CD8-positive, alpha-beta memory T cell (primary cell): ENCODE measurements around the gene CA10. TPM values are rescaled to one million over a fixed set of nuclear protein-coding genes. Genes with fewer than 3 reads are reported as not detected.

Experiments used
- CTCF ChIA-PET: fragments of 350-600 bp; sonication (Branson Sonifier 250); formaldehyde crosslinking; loops from one replicate; lab custom pipeline; 2021; ENCODE audit warnings: antibody characterized with exemption; lab: Charles Lee
- POLR2A ChIA-PET: fragments of 350-600 bp; sonication (Branson Sonifier 250); formaldehyde crosslinking; loops from one replicate; lab custom pipeline; 2021; ENCODE audit warnings: antibody characterized with exemption; lab: Charles Lee
- DNase-seq, 5 donors: peaks; one replicate each; pipeline versions ENCODE4 v3.0.0 to v3.0.0-alpha.2; 2020 to 2022; ENCODE audit warnings: mixed read lengths in 1 of 5
- H3K27ac ChIP-seq: one replicate; pipeline ENCODE4 v1.7.0; 2013; ENCODE audit warnings: low read depth, mild to moderate bottlenecking, low read length, moderate library complexity
- H3K27me3 ChIP-seq: 2 replicates; pipeline ENCODE4 v1.7.0; 2013; ENCODE audit warnings: low read length, mild to moderate bottlenecking; ENCODE audit not compliant: insufficient read depth, poor library complexity, severe bottlenecking
- H3K36me3 ChIP-seq: 2 replicates; pipeline ENCODE4 v1.7.0; 2013; ENCODE audit warnings: mild to moderate bottlenecking, low read length, moderate library complexity; ENCODE audit not compliant: insufficient read depth
- H3K4me1 ChIP-seq: 2 replicates; pipeline ENCODE4 v1.7.0; 2013; ENCODE audit warnings: mild to moderate bottlenecking, low read length, moderate library complexity; ENCODE audit not compliant: insufficient read depth
- H3K4me3 ChIP-seq: 2 replicates; pipeline ENCODE4 v1.7.0; 2013; ENCODE audit warnings: mild to moderate bottlenecking, low read length
- H3K9me3 ChIP-seq: 2 replicates; pipeline ENCODE4 v1.7.0; 2013; ENCODE audit warnings: mild to moderate bottlenecking, low read length
- H3K27ac Mint-ChIP-seq, 8 donors: one replicate each; pipeline ENCODE4 v1.8.0; 2020 to 2021; ENCODE audit warnings: mixed read lengths in 8 of 8, mild to moderate bottlenecking in 6 of 8, inconsistent platforms in 3 of 8, moderate library complexity in 3 of 8
- H3K27me3 Mint-ChIP-seq, 2 donors: one replicate each; pipeline ENCODE4 v1.8.0; 2020 to 2021; ENCODE audit warnings: mixed read lengths in 2 of 2, mild to moderate bottlenecking in 1 of 2, moderate library complexity in 1 of 2
- H3K36me3 Mint-ChIP-seq, 3 donors: one replicate each; pipeline ENCODE4 v1.8.0; 2020 to 2021; ENCODE audit warnings: mixed read lengths in 3 of 3, inconsistent platforms in 1 of 3, mild to moderate bottlenecking in 1 of 3
- H3K4me1 Mint-ChIP-seq, 3 donors: one replicate each; pipeline ENCODE4 v1.8.0; 2020 to 2021; ENCODE audit warnings: mixed read lengths in 3 of 3, inconsistent platforms in 1 of 3, mild to moderate bottlenecking in 1 of 3
- H3K4me3 Mint-ChIP-seq, 7 donors: one replicate each; pipeline ENCODE4 v1.8.0; 2020 to 2021; ENCODE audit warnings: mixed read lengths in 7 of 7, mild to moderate bottlenecking in 6 of 7, moderate library complexity in 4 of 7, inconsistent platforms in 2 of 7
- H3K9me3 Mint-ChIP-seq, 5 donors: one replicate each; pipeline ENCODE4 v1.8.0; 2020 to 2022; ENCODE audit warnings: mixed read lengths in 5 of 5, mild to moderate bottlenecking in 3 of 5, moderate library complexity in 2 of 5, inconsistent platforms in 1 of 5
- polyA plus RNA-seq: library from polyadenylated mRNA; unstranded; fragments of 300-500 nt; fragmentation: Illumina TruSeq; gene quantifications from one replicate; pipeline ENCODE4 v1.2.3, GENCODE V29; 2021
- total RNA-seq, 2 experiments: library from RNA; stranded (reverse); gene quantifications; one replicate each; pipeline ENCODE4 v1.2.3, GENCODE V29; 2021

CA10 gene
- total and polyA plus RNA-seq, 3 experiments from 2014 or later = 0.18 TPM; not detected in 2

DNA sequence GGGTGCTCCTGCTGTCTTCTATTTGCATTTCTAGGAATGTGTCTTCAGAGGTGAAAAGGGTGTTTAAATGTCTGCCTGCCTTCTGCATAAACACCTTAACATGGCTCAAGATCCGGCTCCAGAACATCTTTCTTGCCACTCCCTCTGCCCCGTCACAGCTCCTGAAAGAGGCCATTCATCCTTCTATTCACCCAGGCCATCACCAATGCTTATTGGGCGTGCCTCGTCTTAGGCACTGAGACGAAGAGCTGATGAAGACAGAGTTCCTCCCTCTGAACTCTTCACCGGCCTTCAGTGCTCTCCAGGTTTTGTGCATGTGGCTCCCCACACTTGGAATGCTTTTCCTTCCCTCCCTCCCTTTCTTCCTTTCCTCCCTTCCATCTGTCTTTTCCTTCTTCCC is 511.4 kb downstream of the CA10 start:
- H3K9me3 Mint-ChIP-seq = peaks cover 0 to 12% (median 0%) of the 10 kb centered on the region in 5 donors
- H3K4me1 Mint-ChIP-seq = no peaks in the 10 kb centered on the region
- H3K4me3 ChIP-seq = no peak overlapping the region
- H3K4me3 Mint-ChIP-seq = no peak overlapping the region
- no peaks in the 10 kb centered on the region for H3K36me3 ChIP-seq
- CTCF ChIA-PET = no interaction called here
- no peak for DNase-seq
- H3K27me3 ChIP-seq = no peaks in the 10 kb centered on the region
- no peaks in the 10 kb centered on the region for H3K36me3 Mint-ChIP-seq
- no peak overlapping the region for H3K27ac Mint-ChIP-seq
- H3K9me3 ChIP-seq = no peaks in the 10 kb centered on the region
- POLR2A ChIA-PET = no interaction called here
- peaks cover 20 to 42% of the 10 kb centered on the region in 2 donors for H3K27me3 Mint-ChIP-seq
- no peaks in the 10 kb centered on the region for H3K4me1 ChIP-seq
- H3K27ac ChIP-seq = no peak overlapping the region

DNA sequence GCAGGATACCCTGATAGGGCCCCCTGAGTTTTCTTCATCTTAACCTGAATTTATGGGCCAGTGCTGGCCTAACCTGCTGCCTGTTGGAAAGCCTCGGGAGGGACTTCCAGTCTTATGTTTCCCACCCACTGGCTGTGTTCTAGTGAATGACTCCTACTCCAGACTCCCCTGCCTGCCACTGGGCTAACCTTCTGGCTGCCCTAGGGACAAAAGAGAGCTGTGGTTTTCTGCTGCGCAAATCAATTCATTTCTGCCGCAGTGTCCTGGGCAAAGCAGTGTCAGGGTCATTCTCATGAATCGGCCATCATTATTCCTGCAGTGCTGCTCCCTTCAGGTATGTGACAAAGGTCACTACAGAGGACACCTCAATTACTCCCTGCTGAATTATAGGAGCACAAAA is 512.0 kb downstream of the CA10 start:
- H3K27me3 Mint-ChIP-seq = peaks cover 20 to 42% of the 10 kb centered on the region in 2 donors
- no peak overlapping the region for H3K27ac Mint-ChIP-seq
- no peaks in the 10 kb centered on the region for H3K36me3 ChIP-seq
- H3K9me3 ChIP-seq = no peaks in the 10 kb centered on the region
- H3K27me3 ChIP-seq = no peaks in the 10 kb centered on the region
- H3K4me1 Mint-ChIP-seq = no peaks in the 10 kb centered on the region
- H3K27ac ChIP-seq = no peak overlapping the region
- no peak overlapping the region for H3K4me3 ChIP-seq
- H3K4me1 ChIP-seq = no peaks in the 10 kb centered on the region
- H3K4me3 Mint-ChIP-seq = no peak overlapping the region
- peaks cover 0 to 12% (median 0%) of the 10 kb centered on the region in 5 donors for H3K9me3 Mint-ChIP-seq
- DNase-seq = no peak
- no peaks in the 10 kb centered on the region for H3K36me3 Mint-ChIP-seq
- POLR2A ChIA-PET = no interaction called here
- CTCF ChIA-PET = no interaction called here

DNA sequence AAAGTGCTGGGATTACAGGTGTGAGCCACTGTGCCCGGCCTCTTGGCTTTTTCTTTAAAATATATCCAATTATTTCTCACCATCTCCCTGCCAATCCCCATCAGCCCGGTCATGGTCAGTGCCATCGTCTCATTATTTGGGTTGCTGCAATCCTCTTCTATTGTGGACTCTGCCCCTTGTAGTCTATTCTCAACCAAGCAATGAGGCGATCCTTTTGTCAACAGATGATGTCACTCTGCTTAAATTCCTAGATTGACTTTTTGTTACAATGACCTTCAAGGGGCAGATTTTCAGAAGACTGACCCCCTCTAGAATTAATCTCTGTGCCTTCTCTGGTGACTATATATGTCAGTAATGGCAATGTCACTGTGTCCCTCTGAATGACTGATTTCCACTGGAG is 513.5 kb downstream of the CA10 start:
- H3K4me1 ChIP-seq = no peaks in the 10 kb centered on the region
- no peaks in the 10 kb centered on the region for H3K27me3 ChIP-seq
- no peak overlapping the region for H3K4me3 ChIP-seq
- DNase-seq = no peak
- Mint-ChIP-seq H3K36me3 (no peaks in the 10 kb centered on the region), H3K27me3 (peaks cover 16 to 42% of the 10 kb centered on the region in 2 donors), H3K4me3 (no peak overlapping the region), H3K9me3 (peaks cover 0 to 12% (median 0%) of the 10 kb centered on the region in 5 donors), H3K4me1 (no peaks in the 10 kb centered on the region), H3K27ac (no peak overlapping the region)
- ChIA-PET POLR2A (no interaction called here), CTCF (no interaction called here)
- no peaks in the 10 kb centered on the region for H3K36me3 ChIP-seq
- no peak overlapping the region for H3K27ac ChIP-seq
- no peaks in the 10 kb centered on the region for H3K9me3 ChIP-seq

DNA sequence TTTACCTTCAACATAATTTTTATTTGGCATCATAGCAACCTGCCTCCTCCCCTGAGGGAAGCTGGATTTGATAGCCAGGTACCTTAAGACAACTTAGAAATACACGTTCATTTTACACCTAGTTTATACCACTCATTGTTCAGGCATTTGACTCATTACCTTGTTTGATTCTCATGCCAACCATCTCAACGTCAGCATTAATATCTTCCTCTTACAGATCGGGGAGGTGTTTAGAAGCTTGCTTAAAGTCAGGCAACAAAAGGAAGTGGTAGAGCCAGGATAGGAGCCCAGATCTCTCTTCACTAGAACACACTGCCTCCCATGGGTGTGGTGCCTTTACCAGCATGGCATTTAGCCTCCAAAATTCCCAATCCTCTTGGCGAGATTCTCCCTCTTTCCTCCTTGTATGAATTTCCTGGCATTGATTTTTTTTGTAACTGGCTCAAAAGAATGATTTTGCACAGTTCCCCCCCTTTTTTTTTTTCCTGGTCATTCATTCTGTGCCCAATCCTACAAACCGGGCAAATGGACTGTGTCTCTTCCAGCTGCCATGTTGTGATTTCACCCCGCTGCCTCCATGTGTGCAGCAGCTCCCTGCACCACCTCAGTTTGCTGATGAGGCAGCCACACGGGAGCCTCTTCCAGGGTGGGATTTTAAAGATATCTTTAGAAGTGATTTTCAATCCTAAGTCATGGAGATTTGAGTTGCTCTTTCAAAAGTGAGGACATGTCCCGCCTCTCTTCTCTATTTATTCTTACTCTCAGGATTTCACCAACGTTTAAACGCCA is 514.6 kb downstream of the CA10 start:
- peaks cover 16 to 38% of the 10 kb centered on the region in 2 donors for H3K27me3 Mint-ChIP-seq
- H3K27me3 ChIP-seq = no peaks in the 10 kb centered on the region
- peaks cover 0 to 12% (median 0%) of the 10 kb centered on the region in 5 donors for H3K9me3 Mint-ChIP-seq
- no peaks in the 10 kb centered on the region for H3K36me3 Mint-ChIP-seq
- no peaks in the 10 kb centered on the region for H3K4me1 Mint-ChIP-seq
- H3K4me3 Mint-ChIP-seq = no peak overlapping the region
- no peak overlapping the region for H3K4me3 ChIP-seq
- CTCF ChIA-PET = no interaction called here
- H3K4me1 ChIP-seq = no peaks in the 10 kb centered on the region
- no peak overlapping the region for H3K27ac ChIP-seq
- H3K27ac Mint-ChIP-seq = no peak overlapping the region
- DNase-seq = no peak
- H3K36me3 ChIP-seq = no peaks in the 10 kb centered on the region
- H3K9me3 ChIP-seq = no peaks in the 10 kb centered on the region
- POLR2A ChIA-PET = no interaction called here

DNA sequence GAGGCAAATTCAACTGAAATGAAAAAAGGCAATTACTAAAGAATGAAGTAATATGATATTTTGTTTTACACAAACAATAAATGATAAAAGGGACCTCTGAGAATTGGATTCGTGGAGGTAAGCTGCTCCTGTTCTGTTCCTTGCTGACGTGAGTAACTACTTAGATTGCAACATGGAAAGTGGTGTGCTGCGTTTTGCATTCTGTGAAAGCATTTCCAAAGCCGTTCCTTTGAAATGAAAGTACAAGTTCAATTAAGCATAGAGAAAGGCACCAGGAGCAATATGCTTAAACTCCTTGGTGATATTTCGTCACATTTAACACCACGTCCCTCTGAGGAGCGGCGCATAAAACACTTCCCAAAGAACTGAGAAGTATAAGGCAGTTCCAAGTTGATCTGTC is 516.5 kb downstream of the CA10 start:
- Mint-ChIP-seq H3K4me1 (no peaks in the 10 kb centered on the region), H3K27me3 (peaks cover 15 to 31% of the 10 kb centered on the region in 2 donors), H3K36me3 (no peaks in the 10 kb centered on the region), H3K4me3 (no peak overlapping the region), H3K27ac (no peak overlapping the region), H3K9me3 (peaks cover 0 to 10% (median 0%) of the 10 kb centered on the region in 5 donors)
- no peak overlapping the region for H3K27ac ChIP-seq
- DNase-seq = no peak
- CTCF ChIA-PET = no interaction called here
- H3K4me3 ChIP-seq = no peak overlapping the region
- H3K36me3 ChIP-seq = no peaks in the 10 kb centered on the region
- H3K27me3 ChIP-seq = no peaks in the 10 kb centered on the region
- no peaks in the 10 kb centered on the region for H3K4me1 ChIP-seq
- POLR2A ChIA-PET = no interaction called here
- no peaks in the 10 kb centered on the region for H3K9me3 ChIP-seq

DNA sequence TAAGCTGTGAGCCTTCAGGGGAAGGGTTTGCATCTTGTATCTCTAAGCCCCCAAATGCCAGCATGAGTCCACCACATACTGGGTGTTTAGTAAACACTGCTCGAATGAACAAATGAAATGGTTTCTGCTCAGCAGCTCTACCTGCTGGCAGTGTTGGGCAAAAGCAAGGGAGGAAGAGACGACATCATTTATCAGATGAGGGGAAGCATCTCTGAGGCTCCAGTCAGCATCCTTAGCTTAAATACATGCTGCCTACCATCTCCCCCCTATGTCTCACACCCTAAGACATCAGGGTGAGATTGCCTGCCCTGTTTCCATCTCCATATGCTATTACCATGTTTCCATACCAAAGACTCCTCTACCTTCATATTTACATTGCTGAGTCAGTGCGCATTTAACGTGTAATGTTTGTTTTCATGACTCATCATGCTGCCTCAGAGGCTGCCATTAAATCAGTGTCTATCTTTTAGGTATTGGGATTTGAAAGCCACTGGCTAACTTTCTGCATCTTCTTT is 518.3 kb downstream of the CA10 start:
- Mint-ChIP-seq H3K4me3 (no peak overlapping the region), H3K27me3 (peaks cover 11 to 14% of the 10 kb centered on the region in 2 donors), H3K27ac (peak overlapping the region in 1 of 8 donors; percentile 68), H3K36me3 (no peaks in the 10 kb centered on the region), H3K4me1 (no peaks in the 10 kb centered on the region), H3K9me3 (peaks cover 0 to 7% (median 0%) of the 10 kb centered on the region in 5 donors)
- Histone ChIP-seq H3K9me3 (no peaks in the 10 kb centered on the region), H3K27ac (no peak overlapping the region), H3K36me3 (no peaks in the 10 kb centered on the region), H3K27me3 (no peaks in the 10 kb centered on the region), H3K4me3 (no peak overlapping the region), H3K4me1 (no peaks in the 10 kb centered on the region)
- DNase-seq = no peak
- CTCF ChIA-PET = no interaction called here
- POLR2A ChIA-PET = no interaction called here

DNA sequence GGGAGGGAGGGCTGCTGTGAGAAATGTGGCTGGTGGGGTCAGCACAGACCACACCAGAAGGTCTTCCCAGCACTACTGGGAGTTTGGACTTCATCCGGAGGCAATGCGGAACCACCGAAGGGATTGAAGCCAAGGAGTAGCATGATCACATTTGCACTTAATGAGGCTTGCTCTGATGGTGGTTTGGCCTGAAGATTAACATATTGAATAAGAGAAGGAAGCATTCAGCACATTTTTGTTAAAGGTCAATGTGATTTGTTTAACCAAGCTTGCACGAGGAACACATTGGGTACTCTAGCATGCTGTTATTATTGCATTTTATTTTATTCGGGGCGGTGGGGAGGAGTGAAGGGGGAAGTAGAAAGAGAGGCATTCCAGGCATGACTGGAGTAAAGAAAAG is 519.5 kb downstream of the CA10 start:
- CTCF ChIA-PET = no interaction called here
- Mint-ChIP-seq H3K27ac (peak overlapping the region in 1 of 8 donors; percentile 5), H3K4me3 (no peak overlapping the region), H3K9me3 (peaks cover 0 to 4% (median 0%) of the 10 kb centered on the region in 5 donors), H3K36me3 (no peaks in the 10 kb centered on the region), H3K4me1 (no peaks in the 10 kb centered on the region), H3K27me3 (peaks cover 4 to 5% of the 10 kb centered on the region in 2 donors)
- Histone ChIP-seq H3K27ac (no peak overlapping the region), H3K36me3 (no peaks in the 10 kb centered on the region), H3K4me1 (no peaks in the 10 kb centered on the region), H3K4me3 (no peak overlapping the region), H3K27me3 (no peaks in the 10 kb centered on the region), H3K9me3 (no peaks in the 10 kb centered on the region)
- DNase-seq = no peak
- POLR2A ChIA-PET = no interaction called here

DNA sequence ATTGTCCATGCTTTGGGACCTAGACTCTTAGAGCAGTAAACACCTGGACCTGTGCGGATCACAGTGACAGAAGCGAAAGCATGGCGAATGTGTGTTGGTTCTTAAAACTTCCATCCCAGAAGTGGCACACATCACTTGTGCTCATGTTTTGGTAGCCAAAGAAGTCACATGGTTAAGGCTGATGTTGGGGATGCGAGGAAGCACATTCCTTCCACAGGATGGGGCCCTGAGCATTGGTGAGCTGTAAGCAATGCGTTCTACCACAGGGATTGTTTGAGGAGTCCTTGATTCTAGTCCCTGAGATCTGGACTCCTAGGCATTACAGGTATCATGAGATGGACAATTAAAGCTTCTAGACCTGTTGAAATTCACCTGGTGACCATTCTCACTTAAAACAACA is 522.2 kb downstream of the CA10 start:
- ChIA-PET POLR2A (no interaction called here), CTCF (no interaction called here)
- H3K27ac Mint-ChIP-seq = no peak overlapping the region
- H3K27me3 Mint-ChIP-seq = peaks cover 2 to 4% of the 10 kb centered on the region in 2 donors
- no peak for DNase-seq
- Histone ChIP-seq H3K4me1 (no peaks in the 10 kb centered on the region), H3K27me3 (no peaks in the 10 kb centered on the region), H3K36me3 (no peaks in the 10 kb centered on the region), H3K27ac (no peak overlapping the region), H3K9me3 (no peaks in the 10 kb centered on the region), H3K4me3 (no peak overlapping the region)
- peaks cover 0 to 2% (median 0%) of the 10 kb centered on the region in 5 donors for H3K9me3 Mint-ChIP-seq
- no peaks in the 10 kb centered on the region for H3K36me3 Mint-ChIP-seq
- H3K4me3 Mint-ChIP-seq = no peak overlapping the region
- H3K4me1 Mint-ChIP-seq = no peaks in the 10 kb centered on the region
